A549 (cell line): ENCODE data around the gene DDX49. TPM values are rescaled to one million over a fixed set of nuclear protein-coding genes. Genes with fewer than 3 reads are reported as not detected.
A peak's percentile ranks its signal among the peaks of the same experiment; 100 is the strongest.

Experiments
- ATAC-seq, 2 experiments: fragments of 200-7000 bp in 1 of 2; fragments of >200 bp in 1 of 2; cut with Nextera tagmentation in 1 of 2; cut with Tn5 transposase in 1 of 2; 3 replicates each; pipeline versions ENCODE4 v1.8.0 to v1.9.1; 2018 to 2020; ENCODE audit warnings: mild to moderate bottlenecking in 1 of 2, moderate library complexity in 1 of 2
- CTCF ChIA-PET: fragments of 300-600 bp; sonication (Branson Sonifier 250); formaldehyde crosslinking; extraction: SDS; loops from one replicate; lab custom pipeline; 2021; ENCODE audit warnings: antibody characterized with exemption, inconsistent platforms; lab: Yijun Ruan, JAX
- POLR2A ChIA-PET: fragments of 350-600 bp; formaldehyde crosslinking; extraction: SDS; loops from one replicate; lab custom pipeline; 2021; ENCODE audit warnings: antibody characterized with exemption, inconsistent platforms; lab: Yijun Ruan, JAX
- DNase-seq, 2 experiments: peaks; one replicate each; pipeline versions ENCODE4 v3.0.0 to v3.0.0-alpha.2; 2011 to 2016; ENCODE audit warnings: low read depth in 1 of 2, low spot score in 1 of 2
- FAIRE-seq: peaks from 2 replicates; lab custom pipeline; 2011; peaks lifted over from hg19 to GRCh38; lab: Jason Lieb, UNC
- H3K27ac ChIP-seq, 2 experiments: fragments of >200 bp; sonication (Bioruptor Twin); formaldehyde crosslinking; 3 replicates each; pipeline ENCODE4 v1.5.1; 2016 to 2017
- H3K4me1 ChIP-seq: fragments of >200 bp; sonication (Bioruptor Twin); formaldehyde crosslinking; 3 replicates; pipeline ENCODE4 v1.6.1; 2016
- H3K4me2 ChIP-seq: fragments of >200 bp; sonication (Bioruptor Twin); formaldehyde crosslinking; 3 replicates; pipeline ENCODE4 v1.6.1; 2016
- H3K4me3 ChIP-seq: fragments of >200 bp; sonication (Bioruptor Twin); formaldehyde crosslinking; 3 replicates; pipeline ENCODE4 v1.5.1; 2016
- H3K9me3 ChIP-seq: fragments of >200 bp; sonication (Bioruptor Twin); formaldehyde crosslinking; 3 replicates; pipeline ENCODE4 v1.6.1; 2016
- CEBPB ChIP-seq, 2 experiments: fragments of >200 bp in 1 of 2; sonication (Bioruptor Twin) in 1 of 2; formaldehyde crosslinking in 1 of 2; IDR thresholded peaks; 2 replicates each; pipeline ENCODE4 v1.6.1; 2012 to 2016
- EHF ChIP-seq: fragments of 250-450 bp; sonication (Bioruptor Pico); IDR thresholded peaks from 2 replicates; pipeline ENCODE4 v1.5.0; 2020; ENCODE audit warnings: mild to moderate bottlenecking
- ESRRA ChIP-seq: fragments of 150-350 bp; IDR thresholded peaks from 2 replicates; pipeline ENCODE4 v1.6.1; 2014; ENCODE audit warnings: mild to moderate bottlenecking, low read length, borderline replicate concordance
- GATA3 ChIP-seq: IDR thresholded peaks from 2 replicates; pipeline ENCODE4 v1.6.1; 2012; ENCODE audit warnings: borderline replicate concordance
- HEYL ChIP-seq: fragments of 250-450 bp; sonication (Bioruptor Pico); IDR thresholded peaks from 2 replicates; pipeline ENCODE4 v1.8.0; 2021; ENCODE audit warnings: mild to moderate bottlenecking, moderate library complexity
- MAFK ChIP-seq: fragments of 450-650 bp; IDR thresholded peaks from 2 replicates; pipeline ENCODE4 v1.6.1; 2014; ENCODE audit not compliant: partially characterized antibody
- NFE2L2 ChIP-seq: fragments of 150-350 bp; conservative IDR thresholded peaks from 2 replicates; pipeline ENCODE4 v1.6.1; 2014; ENCODE audit warnings: low read length
- NR3C1 ChIP-seq: fragments of >200 bp; sonication (Bioruptor Twin); formaldehyde crosslinking; IDR thresholded peaks from 3 replicates; pipeline ENCODE4 v1.6.1; 2017
- POLR2AphosphoS2 ChIP-seq: conservative IDR thresholded peaks from 2 replicates; pipeline ENCODE4 v1.6.1; 2012; ENCODE audit warnings: low read length, improper control_type of control experiment, inconsistent platforms
- TP53 ChIP-seq: fragments of 250-450 bp; sonication (Bioruptor Pico); IDR thresholded peaks from 2 replicates; pipeline ENCODE4 v1.5.0; 2021; ENCODE audit warnings: mild to moderate bottlenecking, moderate library complexity
- ZNF302 ChIP-seq: fragments of 250-450 bp; sonication (Bioruptor Pico); IDR thresholded peaks from 2 replicates; pipeline ENCODE4 v1.9.0; 2021; ENCODE audit warnings: inconsistent platforms, mild to moderate bottlenecking, moderate library complexity
- WGBS: methylation state at CpG from one replicate; pipeline ENCODE4 v1.1.6; 2017; ENCODE audit errors: missing lambda C conversion rate; 5-methylcytosine and 5-hydroxymethylcytosine counted together
- polyA plus RNA-seq, 4 experiments: library from polyadenylated mRNA; depleted of rRNA in 3 of 4; stranded (reverse); fragments of >200 nt; fragmentation: RNase III in 1 of 4; extraction: RNeasy Plus Mini Kit Qiagen cat#74134 plus additional on column Dnase treatment in 1 of 4; gene quantifications; 2 replicates in 3 of 4; 3 replicates in 1 of 4; pipeline ENCODE4 v1.2.3, GENCODE V29; 2011 to 2017
- TF ChIP-seq, protein P1 (sequence below): fragments of 250-450 bp; sonication (Bioruptor Pico); IDR thresholded peaks from 2 replicates; pipeline ENCODE4 v1.5.0; 2021; ENCODE audit warnings: mild to moderate bottlenecking, moderate library complexity, borderline replicate concordance
- TF ChIP-seq, protein P2 (sequence below): fragments of >200 bp; sonication (Bioruptor Twin); formaldehyde crosslinking; IDR thresholded peaks from 3 replicates; pipeline ENCODE4 v1.5.1; 2016
- TF ChIP-seq, protein P3 (sequence below): fragments of 250-450 bp; sonication (Bioruptor Pico); IDR thresholded peaks from 2 replicates; pipeline ENCODE4 v1.5.0; 2020; ENCODE audit warnings: low read depth, mild to moderate bottlenecking, moderate library complexity
- TF ChIP-seq, protein P4 (sequence below): fragments of 200-600 bp; sonication (generic); IDR thresholded peaks from 2 replicates; pipeline ENCODE4 v1.6.1; 2016; ENCODE audit warnings: antibody characterized with exemption, mild to moderate bottlenecking, moderate library complexity
- TF ChIP-seq, protein P5 (sequence below): fragments of 450-650 bp; IDR thresholded peaks from 2 replicates; pipeline ENCODE4 v1.6.1; 2014; ENCODE audit warnings: antibody characterized with exemption
- TF ChIP-seq, protein P6 (sequence below): IDR thresholded peaks from 2 replicates; pipeline ENCODE4 v1.6.1; 2012; ENCODE audit warnings: low read depth, borderline replicate concordance

DDX49 gene
- polyA plus RNA-seq, 2 of the 4 experiments (the other 2 are of a cell fraction) = 23.4 to 31.5 TPM

DNA sequence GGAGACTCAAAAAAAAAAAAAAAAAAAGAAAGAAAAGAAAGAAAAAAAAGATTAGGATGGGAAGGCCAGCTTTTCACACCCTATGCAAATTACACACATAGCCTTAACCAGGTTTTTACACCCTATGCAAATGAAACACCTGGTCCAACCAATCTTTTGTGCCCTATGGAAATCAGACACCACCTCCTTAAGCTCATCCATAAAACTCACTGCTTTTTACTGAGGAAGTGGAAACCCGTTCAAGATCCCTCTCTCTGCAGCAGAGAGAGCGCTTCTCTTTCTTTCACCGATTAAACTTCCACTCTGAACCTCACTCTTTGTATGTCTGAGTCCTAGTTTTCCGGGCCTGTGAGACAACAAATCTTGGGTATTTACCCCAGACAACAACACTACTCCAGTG, 46.8 kb downstream of the DDX49 start:
- FAIRE-seq (no peak), ATAC-seq (no peak), DNase-seq (no peak)
- CTCF ChIA-PET = interaction anchor here (0.5 to 3.8 kb wide), 3 partner anchors 20 to 449 kb away, joined by 3 to 13 read pairs (median 3); no protein-coding TSS in a partner anchor
- POLR2A ChIA-PET = no interaction called here
- H3K4me2 ChIP-seq = no peak overlapping the region
- no peak overlapping the region for H3K4me3 ChIP-seq
- 86% methylated on average over 4 of the region's 4 CpGs for WGBS
- TF ChIP-seq MAFK = no peak
- TF ChIP-seq, protein P1, sequence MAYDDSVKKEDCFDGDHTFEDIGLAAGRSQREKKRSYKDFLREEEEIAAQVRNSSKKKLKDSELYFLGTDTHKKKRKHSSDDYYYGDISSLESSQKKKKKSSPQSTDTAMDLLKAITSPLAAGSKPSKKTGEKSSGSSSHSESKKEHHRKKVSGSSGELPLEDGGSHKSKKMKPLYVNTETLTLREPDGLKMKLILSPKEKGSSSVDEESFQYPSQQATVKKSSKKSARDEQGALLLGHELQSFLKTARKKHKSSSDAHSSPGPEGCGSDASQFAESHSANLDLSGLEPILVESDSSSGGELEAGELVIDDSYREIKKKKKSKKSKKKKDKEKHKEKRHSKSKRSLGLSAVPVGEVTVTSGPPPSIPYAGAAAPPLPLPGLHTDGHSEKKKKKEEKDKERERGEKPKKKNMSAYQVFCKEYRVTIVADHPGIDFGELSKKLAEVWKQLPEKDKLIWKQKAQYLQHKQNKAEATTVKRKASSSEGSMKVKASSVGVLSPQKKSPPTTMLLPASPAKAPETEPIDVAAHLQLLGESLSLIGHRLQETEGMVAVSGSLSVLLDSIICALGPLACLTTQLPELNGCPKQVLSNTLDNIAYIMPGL = no peak
- no peak for TF ChIP-seq POLR2AphosphoS2
- TF ChIP-seq ESRRA = no peak
- TF ChIP-seq CEBPB (IDR thresholded peaks at IDR 0.05) = no peak
- no peak for TF ChIP-seq NR3C1
- TF ChIP-seq GATA3 = no peak
- no peak for TF ChIP-seq EHF (CRISPR knock-in tag)
- peaks cover 28% of the 10 kb centered on the region for H3K4me1 ChIP-seq
- no peaks in the 10 kb centered on the region for H3K9me3 ChIP-seq
- H3K27ac ChIP-seq = peak overlapping the region in 1 of 2 experiments; percentile 31; a peak in 2 of 6 replicates

DNA sequence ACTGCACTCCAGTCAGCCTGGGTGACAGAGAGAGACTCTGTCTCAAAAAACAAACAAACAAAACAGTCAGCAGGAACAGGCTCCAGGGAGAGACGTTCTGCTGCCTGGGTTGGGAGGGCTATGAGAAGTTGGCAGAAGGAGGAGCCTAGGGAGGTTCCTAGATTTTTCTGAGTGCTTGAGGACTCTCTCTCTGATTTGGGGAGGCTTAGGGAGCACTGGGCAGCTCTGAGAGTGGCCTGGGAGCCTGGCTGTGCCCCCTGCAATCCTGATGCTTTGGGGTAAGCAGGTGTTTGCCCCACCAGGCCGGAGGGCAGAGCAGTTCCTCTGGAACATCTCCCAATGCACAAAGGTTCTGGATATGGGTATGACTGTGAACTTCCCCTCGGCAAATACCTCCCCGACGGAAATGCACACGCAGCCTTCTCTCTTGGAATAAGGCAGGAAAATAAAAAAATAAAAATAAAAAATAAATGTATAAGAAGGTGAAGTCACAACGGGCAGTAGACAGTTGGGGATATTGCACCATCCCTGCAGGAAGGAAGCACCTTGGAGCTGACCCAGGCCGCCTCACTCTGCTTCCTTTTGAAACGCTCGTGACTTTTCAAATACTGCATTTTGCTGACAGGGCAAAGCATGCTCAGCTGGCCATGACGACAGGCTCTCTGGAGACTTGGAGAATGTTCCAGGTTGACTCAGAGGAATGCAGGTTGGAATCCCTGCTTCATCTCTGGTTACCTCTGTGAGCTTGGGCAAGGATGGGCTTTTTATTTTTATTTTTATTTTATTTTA, 48.0 kb downstream of the DDX49 start:
- 47% methylated on average over 11 of the region's 11 CpGs for WGBS
- H3K4me2 ChIP-seq = peak overlapping the region; percentile 45
- TF ChIP-seq, protein P2, sequence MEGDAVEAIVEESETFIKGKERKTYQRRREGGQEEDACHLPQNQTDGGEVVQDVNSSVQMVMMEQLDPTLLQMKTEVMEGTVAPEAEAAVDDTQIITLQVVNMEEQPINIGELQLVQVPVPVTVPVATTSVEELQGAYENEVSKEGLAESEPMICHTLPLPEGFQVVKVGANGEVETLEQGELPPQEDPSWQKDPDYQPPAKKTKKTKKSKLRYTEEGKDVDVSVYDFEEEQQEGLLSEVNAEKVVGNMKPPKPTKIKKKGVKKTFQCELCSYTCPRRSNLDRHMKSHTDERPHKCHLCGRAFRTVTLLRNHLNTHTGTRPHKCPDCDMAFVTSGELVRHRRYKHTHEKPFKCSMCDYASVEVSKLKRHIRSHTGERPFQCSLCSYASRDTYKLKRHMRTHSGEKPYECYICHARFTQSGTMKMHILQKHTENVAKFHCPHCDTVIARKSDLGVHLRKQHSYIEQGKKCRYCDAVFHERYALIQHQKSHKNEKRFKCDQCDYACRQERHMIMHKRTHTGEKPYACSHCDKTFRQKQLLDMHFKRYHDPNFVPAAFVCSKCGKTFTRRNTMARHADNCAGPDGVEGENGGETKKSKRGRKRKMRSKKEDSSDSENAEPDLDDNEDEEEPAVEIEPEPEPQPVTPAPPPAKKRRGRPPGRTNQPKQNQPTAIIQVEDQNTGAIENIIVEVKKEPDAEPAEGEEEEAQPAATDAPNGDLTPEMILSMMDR = no peak
- no peak for TF ChIP-seq EHF (CRISPR knock-in tag)
- TF ChIP-seq, protein P3, sequence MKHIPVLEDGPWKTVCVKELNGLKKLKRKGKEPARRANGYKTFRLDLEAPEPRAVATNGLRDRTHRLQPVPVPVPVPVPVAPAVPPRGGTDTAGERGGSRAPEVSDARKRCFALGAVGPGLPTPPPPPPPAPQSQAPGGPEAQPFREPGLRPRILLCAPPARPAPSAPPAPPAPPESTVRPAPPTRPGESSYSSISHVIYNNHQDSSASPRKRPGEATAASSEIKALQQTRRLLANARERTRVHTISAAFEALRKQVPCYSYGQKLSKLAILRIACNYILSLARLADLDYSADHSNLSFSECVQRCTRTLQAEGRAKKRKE (CRISPR knock-in tag) = no peak
- peak; percentile 91 for TF ChIP-seq MAFK
- TF ChIP-seq NFE2L2 = no peak
- TF ChIP-seq, all 56 proteins: peak for 1
- FAIRE-seq (no peak), ATAC-seq (peak in 1 of 2 experiments; percentile 52; a peak in 2 of 6 replicates), DNase-seq (peak in 1 of 2 experiments; percentile 16)
- Histone ChIP-seq H3K4me1 (peaks cover 28% of the 10 kb centered on the region), H3K9me3 (no peaks in the 10 kb centered on the region), H3K27ac (peak overlapping the region; percentile 42 to 87; a peak in 5 of 6 replicates), H3K4me3 (no peak overlapping the region)
- ChIA-PET CTCF (interaction anchor here (1.0 to 3.8 kb wide), 2 partner anchors 12 to 19 kb away, joined by 3 to 13 read pairs; no protein-coding TSS in a partner anchor), POLR2A (no interaction called here)

DNA sequence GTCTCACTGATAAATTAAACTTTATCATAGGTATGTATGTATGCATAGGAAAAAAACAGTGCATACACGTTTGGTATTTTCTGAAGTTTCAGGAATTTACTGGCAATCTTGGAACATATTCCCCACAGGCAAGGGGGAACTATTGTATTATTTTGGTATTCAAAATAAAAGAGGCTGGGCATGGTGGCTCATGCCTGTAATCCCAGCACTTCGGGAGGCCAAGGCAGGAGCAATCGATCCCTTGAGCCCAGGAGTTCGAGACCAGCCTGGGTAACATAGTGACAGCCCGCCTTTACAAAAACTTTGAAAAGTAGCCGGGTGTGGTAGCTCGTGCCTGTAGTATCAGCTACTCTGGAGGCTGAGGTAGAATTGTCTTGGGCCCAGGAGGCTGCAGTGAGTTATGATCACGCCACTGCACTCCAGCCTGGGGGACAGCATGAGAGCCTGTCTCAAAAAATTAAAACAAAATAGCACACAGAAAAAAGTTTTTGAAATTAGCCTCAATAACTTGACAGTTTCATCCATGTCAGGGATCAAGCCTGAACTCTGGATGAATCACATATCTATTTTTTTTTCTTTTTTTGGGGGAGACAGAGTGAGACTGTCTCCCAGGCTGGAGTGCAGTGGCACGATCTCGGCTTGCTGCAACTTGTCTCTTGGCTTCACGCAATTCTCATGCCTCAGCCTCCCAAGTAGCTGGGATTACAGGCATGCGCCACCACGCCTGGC, 50.6 kb downstream of the DDX49 start:
- 54% methylated on average over 13 of the region's 13 CpGs for WGBS
- ATAC-seq = peak in 1 of 2 experiments; percentile 54; a peak in 3 of 6 replicates
- FAIRE-seq = no peak
- H3K4me2 ChIP-seq = peak overlapping the region; percentile 69
- H3K27ac ChIP-seq = peak overlapping the region; percentile 85 to 87
- CTCF ChIA-PET = interaction anchor here (2.3 kb wide), 1 partner anchor 17 kb away, joined by 6 read pairs; no protein-coding TSS in a partner anchor
- TF ChIP-seq TP53 (CRISPR knock-in tag) (no peak), ZNF302 (CRISPR knock-in tag) (no peak), HEYL (CRISPR knock-in tag) (no peak)
- TF ChIP-seq, protein P4, sequence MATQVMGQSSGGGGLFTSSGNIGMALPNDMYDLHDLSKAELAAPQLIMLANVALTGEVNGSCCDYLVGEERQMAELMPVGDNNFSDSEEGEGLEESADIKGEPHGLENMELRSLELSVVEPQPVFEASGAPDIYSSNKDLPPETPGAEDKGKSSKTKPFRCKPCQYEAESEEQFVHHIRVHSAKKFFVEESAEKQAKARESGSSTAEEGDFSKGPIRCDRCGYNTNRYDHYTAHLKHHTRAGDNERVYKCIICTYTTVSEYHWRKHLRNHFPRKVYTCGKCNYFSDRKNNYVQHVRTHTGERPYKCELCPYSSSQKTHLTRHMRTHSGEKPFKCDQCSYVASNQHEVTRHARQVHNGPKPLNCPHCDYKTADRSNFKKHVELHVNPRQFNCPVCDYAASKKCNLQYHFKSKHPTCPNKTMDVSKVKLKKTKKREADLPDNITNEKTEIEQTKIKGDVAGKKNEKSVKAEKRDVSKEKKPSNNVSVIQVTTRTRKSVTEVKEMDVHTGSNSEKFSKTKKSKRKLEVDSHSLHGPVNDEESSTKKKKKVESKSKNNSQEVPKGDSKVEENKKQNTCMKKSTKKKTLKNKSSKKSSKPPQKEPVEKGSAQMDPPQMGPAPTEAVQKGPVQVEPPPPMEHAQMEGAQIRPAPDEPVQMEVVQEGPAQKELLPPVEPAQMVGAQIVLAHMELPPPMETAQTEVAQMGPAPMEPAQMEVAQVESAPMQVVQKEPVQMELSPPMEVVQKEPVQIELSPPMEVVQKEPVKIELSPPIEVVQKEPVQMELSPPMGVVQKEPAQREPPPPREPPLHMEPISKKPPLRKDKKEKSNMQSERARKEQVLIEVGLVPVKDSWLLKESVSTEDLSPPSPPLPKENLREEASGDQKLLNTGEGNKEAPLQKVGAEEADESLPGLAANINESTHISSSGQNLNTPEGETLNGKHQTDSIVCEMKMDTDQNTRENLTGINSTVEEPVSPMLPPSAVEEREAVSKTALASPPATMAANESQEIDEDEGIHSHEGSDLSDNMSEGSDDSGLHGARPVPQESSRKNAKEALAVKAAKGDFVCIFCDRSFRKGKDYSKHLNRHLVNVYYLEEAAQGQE = no peak
- TF ChIP-seq, protein P5, sequence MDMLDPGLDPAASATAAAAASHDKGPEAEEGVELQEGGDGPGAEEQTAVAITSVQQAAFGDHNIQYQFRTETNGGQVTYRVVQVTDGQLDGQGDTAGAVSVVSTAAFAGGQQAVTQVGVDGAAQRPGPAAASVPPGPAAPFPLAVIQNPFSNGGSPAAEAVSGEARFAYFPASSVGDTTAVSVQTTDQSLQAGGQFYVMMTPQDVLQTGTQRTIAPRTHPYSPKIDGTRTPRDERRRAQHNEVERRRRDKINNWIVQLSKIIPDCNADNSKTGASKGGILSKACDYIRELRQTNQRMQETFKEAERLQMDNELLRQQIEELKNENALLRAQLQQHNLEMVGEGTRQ = no peak
- TF ChIP-seq, protein P6, sequence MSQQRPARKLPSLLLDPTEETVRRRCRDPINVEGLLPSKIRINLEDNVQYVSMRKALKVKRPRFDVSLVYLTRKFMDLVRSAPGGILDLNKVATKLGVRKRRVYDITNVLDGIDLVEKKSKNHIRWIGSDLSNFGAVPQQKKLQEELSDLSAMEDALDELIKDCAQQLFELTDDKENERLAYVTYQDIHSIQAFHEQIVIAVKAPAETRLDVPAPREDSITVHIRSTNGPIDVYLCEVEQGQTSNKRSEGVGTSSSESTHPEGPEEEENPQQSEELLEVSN = no peak
- TF ChIP-seq, all 56 proteins: peak for 0
- POLR2A ChIA-PET = no interaction called here
- Histone ChIP-seq H3K4me3 (no peak overlapping the region), H3K9me3 (no peaks in the 10 kb centered on the region), H3K4me1 (peaks cover 28% of the 10 kb centered on the region)
- peak in 1 of 2 experiments; percentile 23 for DNase-seq
